Testis (tissue), 2 donors: ENCODE results near the gene NLRC4.

ENCODE experiments used
- POLR2A ChIP-seq: fragments of 450-650 bp; IDR thresholded peaks from one replicate; pipeline ENCODE4 v1.6.1; 2017; ENCODE audit warnings: antibody characterized with exemption, mild to moderate bottlenecking, moderate library complexity
- TF ChIP-seq, protein P1 (sequence below), 3 experiments: fragments of 450-650 bp in 2 of 3; fragments of 200-600 bp in 1 of 3; sonication (generic) in 1 of 3; IDR thresholded peaks; one replicate each; pipeline ENCODE4 v1.5.1; 2016 to 2019; ENCODE audit warnings: antibody characterized with exemption in 3 of 3, mild to moderate bottlenecking in 2 of 3, moderate library complexity in 1 of 3

DNA sequence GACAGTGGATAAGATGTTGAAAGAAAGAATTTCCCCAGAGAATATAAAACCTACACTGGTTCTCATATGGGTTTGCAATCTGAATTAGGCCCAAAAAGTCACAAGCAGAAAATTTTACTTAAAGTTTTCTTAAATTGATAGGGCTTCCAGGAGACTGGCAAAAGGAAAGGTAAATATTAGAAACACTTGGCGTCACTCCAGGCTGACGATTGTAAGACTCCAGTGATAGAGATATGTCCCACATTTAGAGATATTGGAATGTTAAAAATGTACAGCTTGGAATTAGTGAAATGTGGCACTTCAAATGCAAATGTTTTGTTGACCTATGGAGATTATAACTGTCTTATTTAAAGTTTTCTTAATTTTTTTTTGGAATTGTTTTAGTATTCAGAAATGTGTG, 27.1 kb upstream of the NLRC4 start:
- TF ChIP-seq POLR2A: no peak
- TF ChIP-seq, protein P1, sequence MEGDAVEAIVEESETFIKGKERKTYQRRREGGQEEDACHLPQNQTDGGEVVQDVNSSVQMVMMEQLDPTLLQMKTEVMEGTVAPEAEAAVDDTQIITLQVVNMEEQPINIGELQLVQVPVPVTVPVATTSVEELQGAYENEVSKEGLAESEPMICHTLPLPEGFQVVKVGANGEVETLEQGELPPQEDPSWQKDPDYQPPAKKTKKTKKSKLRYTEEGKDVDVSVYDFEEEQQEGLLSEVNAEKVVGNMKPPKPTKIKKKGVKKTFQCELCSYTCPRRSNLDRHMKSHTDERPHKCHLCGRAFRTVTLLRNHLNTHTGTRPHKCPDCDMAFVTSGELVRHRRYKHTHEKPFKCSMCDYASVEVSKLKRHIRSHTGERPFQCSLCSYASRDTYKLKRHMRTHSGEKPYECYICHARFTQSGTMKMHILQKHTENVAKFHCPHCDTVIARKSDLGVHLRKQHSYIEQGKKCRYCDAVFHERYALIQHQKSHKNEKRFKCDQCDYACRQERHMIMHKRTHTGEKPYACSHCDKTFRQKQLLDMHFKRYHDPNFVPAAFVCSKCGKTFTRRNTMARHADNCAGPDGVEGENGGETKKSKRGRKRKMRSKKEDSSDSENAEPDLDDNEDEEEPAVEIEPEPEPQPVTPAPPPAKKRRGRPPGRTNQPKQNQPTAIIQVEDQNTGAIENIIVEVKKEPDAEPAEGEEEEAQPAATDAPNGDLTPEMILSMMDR (IDR thresholded peaks at IDR 0.05): no peak
